LNCaP clone FGC (cell line): ENCODE results near the gene ZNF488.

Experiments
- DNase-seq: peaks from one replicate; pipeline ENCODE4 v3.0.0-alpha.2; 2011; ENCODE audit warnings: low read depth
- H3K4me3 ChIP-seq: 2 replicates; pipeline ENCODE4 v1.5.1; 2011; ENCODE audit warnings: mild to moderate bottlenecking, low read depth, low read length, control low read depth
- TF ChIP-seq, protein P1 (sequence below): IDR thresholded peaks from 2 replicates; pipeline ENCODE4 v1.5.1; 2012; ENCODE audit warnings: mild to moderate bottlenecking; ENCODE audit not compliant: control insufficient read depth, insufficient read depth; ENCODE audit errors: extremely low read depth

Gene ZNF488

DNA sequence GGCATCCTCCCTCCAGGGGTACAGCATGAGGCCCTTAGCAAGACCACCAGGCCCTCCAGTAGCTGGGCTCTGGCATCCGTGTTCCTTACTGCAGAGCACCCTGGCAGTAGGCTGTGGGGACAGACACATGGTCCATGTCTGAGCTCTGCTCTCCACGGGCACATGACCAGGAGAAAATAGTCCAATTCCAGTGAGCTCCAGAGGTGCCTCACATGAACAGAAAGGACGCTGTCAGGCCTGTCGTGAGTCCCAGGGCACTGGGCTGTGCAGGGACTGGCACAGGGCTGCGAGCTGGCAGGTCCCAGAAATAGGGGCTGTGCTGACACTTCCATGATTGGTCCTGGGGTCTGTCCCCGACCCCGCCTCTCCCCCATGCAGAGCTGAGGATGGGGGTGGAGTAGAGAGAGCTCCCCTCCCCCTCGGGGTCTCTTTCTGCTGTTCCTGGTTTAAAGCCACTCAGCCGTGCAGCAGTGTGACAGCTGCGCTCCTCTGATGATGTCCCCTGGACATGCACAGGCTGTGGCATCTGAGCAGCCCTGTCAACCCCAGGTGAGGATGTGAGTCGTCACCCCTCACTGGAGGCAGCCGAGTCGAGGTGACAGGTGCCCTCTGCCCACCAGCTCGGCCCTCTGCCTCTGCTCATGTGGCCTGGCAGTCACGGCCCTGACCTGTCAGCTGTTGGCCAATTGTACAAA lies 25.2 kb upstream of the ZNF488 start:
- DNase-seq = no peak
- H3K4me3 ChIP-seq = no peak overlapping the region

DNA sequence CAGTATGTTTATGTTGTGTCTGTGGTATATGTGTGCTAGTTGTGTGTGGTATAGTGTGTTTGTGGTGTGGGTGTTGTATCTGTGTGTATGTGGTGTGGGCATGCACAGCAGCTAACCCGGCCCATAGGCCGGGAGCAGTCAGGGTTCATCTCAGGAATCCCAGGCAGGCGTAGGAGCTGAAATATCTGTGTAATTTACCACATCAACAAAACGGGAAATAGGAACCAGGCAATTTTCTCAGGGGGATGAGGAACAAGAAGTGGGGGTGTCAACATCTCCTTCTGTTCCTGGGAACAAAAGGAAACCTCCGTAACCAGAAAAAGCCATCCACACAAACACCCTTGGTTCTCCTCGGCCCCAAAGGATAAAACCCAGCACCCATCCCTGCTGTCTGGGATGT lies 24.5 kb upstream of the ZNF488 start:
- TF ChIP-seq, protein P1, sequence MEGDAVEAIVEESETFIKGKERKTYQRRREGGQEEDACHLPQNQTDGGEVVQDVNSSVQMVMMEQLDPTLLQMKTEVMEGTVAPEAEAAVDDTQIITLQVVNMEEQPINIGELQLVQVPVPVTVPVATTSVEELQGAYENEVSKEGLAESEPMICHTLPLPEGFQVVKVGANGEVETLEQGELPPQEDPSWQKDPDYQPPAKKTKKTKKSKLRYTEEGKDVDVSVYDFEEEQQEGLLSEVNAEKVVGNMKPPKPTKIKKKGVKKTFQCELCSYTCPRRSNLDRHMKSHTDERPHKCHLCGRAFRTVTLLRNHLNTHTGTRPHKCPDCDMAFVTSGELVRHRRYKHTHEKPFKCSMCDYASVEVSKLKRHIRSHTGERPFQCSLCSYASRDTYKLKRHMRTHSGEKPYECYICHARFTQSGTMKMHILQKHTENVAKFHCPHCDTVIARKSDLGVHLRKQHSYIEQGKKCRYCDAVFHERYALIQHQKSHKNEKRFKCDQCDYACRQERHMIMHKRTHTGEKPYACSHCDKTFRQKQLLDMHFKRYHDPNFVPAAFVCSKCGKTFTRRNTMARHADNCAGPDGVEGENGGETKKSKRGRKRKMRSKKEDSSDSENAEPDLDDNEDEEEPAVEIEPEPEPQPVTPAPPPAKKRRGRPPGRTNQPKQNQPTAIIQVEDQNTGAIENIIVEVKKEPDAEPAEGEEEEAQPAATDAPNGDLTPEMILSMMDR = no peak
- DNase-seq = no peak
- H3K4me3 ChIP-seq = no peak overlapping the region

More for the DNA sequence above, 25.2 kb upstream of the ZNF488 start:
- TF ChIP-seq, protein P1 = no peak

DNA sequence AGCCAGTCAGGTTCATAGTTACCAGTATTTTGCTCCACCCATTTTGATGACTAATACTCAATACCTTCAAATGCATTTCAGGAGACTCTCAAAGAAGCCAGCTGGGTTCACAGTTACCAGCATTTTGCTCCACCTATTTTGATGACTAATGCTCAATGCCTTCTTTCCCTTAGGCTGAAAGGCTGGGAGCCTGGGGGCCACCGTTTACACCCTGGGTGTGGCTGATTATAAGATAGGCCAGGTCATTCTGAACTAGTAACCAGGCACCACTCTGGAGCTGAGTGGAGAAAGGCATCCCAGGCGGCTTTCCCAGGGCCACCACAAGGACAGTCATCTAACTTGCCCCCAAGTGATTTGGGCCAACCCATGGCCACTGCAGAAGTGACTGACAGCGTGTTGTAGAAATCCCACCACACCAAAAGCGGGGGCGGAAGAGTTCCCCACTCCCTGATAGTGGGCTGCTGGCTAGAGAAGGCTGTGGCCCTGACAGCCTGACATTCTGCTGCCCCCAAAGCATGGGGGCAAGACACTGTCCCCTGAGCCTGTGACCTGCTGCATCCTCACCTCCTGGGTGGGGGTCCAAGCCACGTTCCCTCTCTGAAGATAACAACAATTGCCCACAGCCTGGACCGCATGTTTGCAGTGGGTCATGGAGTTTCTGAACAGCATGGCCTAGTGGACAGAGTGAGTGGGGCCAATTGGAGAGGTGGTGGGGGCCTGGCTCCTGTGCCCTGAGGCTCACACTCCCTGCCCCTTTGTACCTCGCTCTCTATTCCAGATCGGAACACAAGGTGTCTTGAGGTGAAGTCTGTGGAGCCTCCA lies 23.0 kb upstream of the ZNF488 start:
- TF ChIP-seq, protein P1 = no peak
- no peak for DNase-seq
- no peak overlapping the region for H3K4me3 ChIP-seq

DNA sequence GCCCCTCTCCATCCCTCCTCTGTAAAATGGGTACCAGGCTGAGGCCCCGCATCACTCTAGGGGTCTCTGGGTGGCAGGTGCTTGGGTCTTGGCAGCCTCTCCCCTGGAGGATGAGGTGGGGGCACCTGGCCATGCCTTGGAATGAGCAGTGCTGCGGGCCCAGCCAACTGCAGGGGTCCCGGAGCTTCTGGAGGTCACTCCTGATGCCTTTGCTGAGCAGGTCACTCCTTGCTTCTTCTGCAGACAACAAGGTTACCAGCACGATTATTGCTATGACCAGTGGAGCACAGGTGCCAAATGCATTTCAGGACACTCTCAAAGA lies 22.4 kb upstream of the ZNF488 start:
- TF ChIP-seq, protein P1 = no peak
- DNase-seq = no peak

DNA sequence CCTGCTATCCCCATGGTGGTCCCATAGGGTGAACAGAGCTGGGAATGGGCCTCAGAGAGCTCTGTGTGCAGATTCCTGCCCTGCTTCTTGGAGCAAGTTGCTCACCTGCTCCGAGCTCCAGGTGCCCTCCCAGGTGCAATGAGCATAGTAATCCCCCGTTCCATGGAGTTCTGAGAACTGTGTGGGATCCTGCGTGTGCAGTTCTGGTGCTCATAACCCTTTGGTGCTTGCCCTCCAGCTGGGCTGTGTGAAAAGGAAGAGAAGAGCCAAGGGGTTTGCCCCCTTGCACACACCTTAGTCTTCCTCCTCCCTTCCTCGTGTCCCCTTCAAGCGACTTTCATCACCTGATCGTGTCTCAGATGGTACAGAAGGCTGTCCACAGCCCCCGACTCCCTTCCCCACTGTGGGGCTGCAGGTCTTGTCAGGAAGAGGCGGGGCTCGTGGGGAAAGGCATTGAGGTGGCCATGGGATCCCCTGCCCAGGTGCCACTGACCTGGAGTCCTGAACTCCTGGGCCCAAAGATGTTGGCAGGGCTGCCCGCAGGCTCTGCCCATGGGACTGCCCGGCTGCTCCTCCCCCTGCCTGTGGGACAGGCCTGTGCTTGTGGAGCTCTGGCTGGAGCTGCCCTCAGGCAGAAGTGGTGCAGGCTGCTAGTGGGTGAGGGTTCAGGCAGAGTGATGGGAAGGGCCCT lies 21.9 kb upstream of the ZNF488 start:
- DNase-seq = no peak
- no peak overlapping the region for H3K4me3 ChIP-seq
- TF ChIP-seq, protein P1 = no peak

More for the DNA sequence above, 22.4 kb upstream of the ZNF488 start:
- H3K4me3 ChIP-seq = no peak overlapping the region

DNA sequence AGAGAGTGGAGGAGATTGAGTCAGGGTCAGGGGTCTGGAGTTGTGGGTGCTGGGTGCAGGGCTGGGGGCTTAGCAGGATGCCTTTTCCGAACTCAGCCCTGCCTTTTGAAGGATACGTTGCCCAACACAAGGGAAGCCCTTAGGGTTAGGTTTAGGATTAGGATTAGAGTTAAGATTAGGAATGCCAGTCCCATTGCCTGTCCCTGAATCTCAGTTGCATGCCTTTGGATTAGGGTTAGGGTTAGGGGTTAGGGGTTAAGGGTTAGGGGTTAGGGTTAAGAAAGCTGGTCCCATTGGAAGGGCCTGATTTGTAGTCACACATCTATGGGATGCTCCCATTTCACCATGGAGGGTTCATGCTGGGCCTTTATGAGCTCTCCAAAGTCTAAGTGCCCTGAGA lies 20.8 kb upstream of the ZNF488 start:
- TF ChIP-seq, protein P1 = no peak
- no peak overlapping the region for H3K4me3 ChIP-seq
- DNase-seq = no peak
